GM12878 (cell line): ENCODE results near the gene TRIM7. TPM values are rescaled to one million over a fixed set of nuclear protein-coding genes. Genes with fewer than 3 reads are reported as not detected.

Source experiments
- ATAC-seq: fragments of 200-7000 bp; cut with Tn5 transposase; 3 replicates; pipeline ENCODE4 v1.9.1; 2020; ENCODE audit warnings: mild to moderate bottlenecking, moderate library complexity
- BruUV-seq: library from RNA; stranded (reverse); fragments of 400-500 nt; replicated peaks from 2 replicates; lab custom pipeline; 2021; lab: Mats Ljungman, UMichigan
- CTCF ChIA-PET: fragments of 300-600 bp; sonication (Branson Sonifier 250); formaldehyde crosslinking; extraction: SDS; loops from one replicate; lab custom pipeline; 2021; ENCODE audit warnings: inconsistent platforms; lab: Yijun Ruan, JAX
- POLR2A ChIA-PET: fragments of 350-600 bp; formaldehyde crosslinking; extraction: SDS; loops from one replicate; lab custom pipeline; 2021; ENCODE audit warnings: inconsistent platforms; lab: Charles Lee
- RAD21 ChIA-PET: fragments of 300-600 bp; sonication (Branson Sonifier 250); formaldehyde crosslinking; loops from one replicate; lab custom pipeline; 2023; ENCODE audit warnings: antibody characterized with exemption; ENCODE audit not compliant: unreplicated experiment; lab: Charles Lee
- SMC1A ChIA-PET: fragments of 300-600 bp; sonication (Branson Sonifier 250); formaldehyde crosslinking; loops from one replicate; lab custom pipeline; 2023; ENCODE audit not compliant: unreplicated experiment, uncharacterized antibody; lab: Charles Lee
- DNase-seq: peaks from one replicate; pipeline ENCODE4 v3.0.0-alpha.2; 2011; ENCODE audit warnings: low read depth, low spot score
- FAIRE-seq: peaks from 3 replicates; lab custom pipeline; 2011; peaks lifted over from hg19 to GRCh38; lab: Jason Lieb, UNC
- H2AFZ ChIP-seq: 2 replicates; pipeline ENCODE4 v1.6.0; 2011; ENCODE audit warnings: low read depth, low read length, control low read depth; ENCODE audit not compliant: control insufficient read depth
- H3K27ac ChIP-seq: 2 replicates; pipeline ENCODE4 v1.5.1; 2011; ENCODE audit warnings: control low read depth; ENCODE audit not compliant: control insufficient read depth, insufficient read depth
- H3K27me3 ChIP-seq, 2 experiments: replicated peaks in 1 of 2; 2 replicates each; pipeline versions ENCODE4 v1.6.0 to v1.6.1; 2011; ENCODE audit warnings: low read length in 1 of 2; ENCODE audit not compliant: control insufficient read depth in 2 of 2, insufficient read depth in 2 of 2
- H3K36me3 ChIP-seq, 2 experiments: 2 replicates each; pipeline ENCODE4 v1.5.1; 2011; ENCODE audit warnings: low read length in 1 of 2; ENCODE audit not compliant: control insufficient read depth in 2 of 2, insufficient read depth in 2 of 2
- H3K4me1 ChIP-seq: 2 replicates; pipeline ENCODE4 v1.6.1; 2011; ENCODE audit warnings: mild to moderate bottlenecking, low read length, moderate library complexity, mixed read lengths; ENCODE audit not compliant: control insufficient read depth, insufficient read depth
- H3K4me2 ChIP-seq: 2 replicates; pipeline ENCODE4 v1.6.0; 2011; ENCODE audit warnings: control low read depth; ENCODE audit not compliant: control insufficient read depth, insufficient read depth
- H3K4me3 ChIP-seq: fragments of 200-600 bp; sonication (generic); 2 replicates; pipeline ENCODE4 v1.5.1; 2016
- H3K79me2 ChIP-seq: 2 replicates; pipeline ENCODE4 v1.6.0; 2011; ENCODE audit warnings: low read length; ENCODE audit not compliant: control insufficient read depth, insufficient read depth
- H3K9ac ChIP-seq: 2 replicates; pipeline ENCODE4 v1.8.0; 2011; ENCODE audit warnings: low read length, control low read depth, mixed read lengths; ENCODE audit not compliant: control insufficient read depth, insufficient read depth
- H3K9me3 ChIP-seq: replicated peaks from 3 replicates; pipeline ENCODE4 v1.5.1; 2011; ENCODE audit warnings: mild to moderate bottlenecking, low read length; ENCODE audit not compliant: control insufficient read depth, insufficient read depth
- H4K20me1 ChIP-seq: 2 replicates; pipeline ENCODE4 v1.6.0; 2011; ENCODE audit not compliant: control insufficient read depth, insufficient read depth
- CBX3 ChIP-seq: fragments of 200-600 bp; sonication (generic); IDR thresholded peaks from 2 replicates; pipeline ENCODE4 v1.6.1; 2016; ENCODE audit warnings: low read depth, borderline replicate concordance
- CREB1 ChIP-seq: IDR thresholded peaks from 2 replicates; pipeline ENCODE4 v1.6.1; 2012; ENCODE audit warnings: low read depth, mild to moderate bottlenecking, inconsistent platforms
- EED ChIP-seq: sonication (generic); IDR thresholded peaks from 2 replicates; pipeline ENCODE4 v1.6.1; 2016; ENCODE audit warnings: antibody characterized with exemption, low read depth
- EP300 ChIP-seq, 2 experiments: fragments of 150-350 bp in 1 of 2; IDR thresholded peaks; 2 replicates each; pipeline ENCODE4 v1.6.1; 2011 to 2012; ENCODE audit warnings: low read depth in 2 of 2, low read length in 2 of 2, borderline replicate concordance in 1 of 2, improper control_type of control experiment in 1 of 2, inconsistent platforms in 1 of 2; ENCODE audit not compliant: control insufficient read depth in 1 of 2
- GABPA ChIP-seq: IDR thresholded peaks from 2 replicates; pipeline ENCODE4 v1.6.1; 2014; ENCODE audit warnings: antibody characterized with exemption, low read depth, mild to moderate bottlenecking, inconsistent platforms
- KLF5 ChIP-seq: fragments of 450-650 bp; IDR thresholded peaks from 2 replicates; pipeline ENCODE4 v1.6.1; 2014; ENCODE audit warnings: mild to moderate bottlenecking; ENCODE audit not compliant: partially characterized antibody
- MYC ChIP-seq: IDR thresholded peaks from 2 replicates; pipeline ENCODE4 v1.6.1; 2011; ENCODE audit warnings: mild to moderate bottlenecking, low read length, moderate library complexity, inconsistent platforms; ENCODE audit not compliant: insufficient read depth, insufficient replicate concordance, insufficient read length, severe bottlenecking
- POLR2AphosphoS5 ChIP-seq: IDR thresholded peaks from 2 replicates; pipeline ENCODE4 v1.6.1; 2011; ENCODE audit warnings: mild to moderate bottlenecking, low read length, inconsistent platforms
- RAD51 ChIP-seq: fragments of 450-650 bp; IDR thresholded peaks from 2 replicates; pipeline ENCODE4 v1.6.1; 2016; ENCODE audit warnings: moderate library complexity, mild to moderate bottlenecking, inconsistent platforms
- TAF1 ChIP-seq: IDR thresholded peaks from 2 replicates; pipeline ENCODE4 v1.6.1; 2011; ENCODE audit warnings: mild to moderate bottlenecking, low read depth, low read length, borderline replicate concordance
- YY1 ChIP-seq: IDR thresholded peaks from 2 replicates; pipeline ENCODE4 v1.6.1; 2011; ENCODE audit warnings: low read depth, mild to moderate bottlenecking, low read length
- WGBS: methylation state at CpG from one replicate; pipeline ENCODE4 v1.1.6; 2016; ENCODE audit warnings: low lambda C conversion rate; ENCODE audit not compliant: insufficient replicate concordance, insufficient coverage; ENCODE audit errors: missing lambda C conversion rate; 5-methylcytosine and 5-hydroxymethylcytosine counted together
- in situ Hi-C: fragments of 300-500 bp; cut with MboI; formaldehyde crosslinking; loops from 9 replicates; pipeline ENCODE4 v1.14.3; 2018; ENCODE audit warnings: mixed read lengths
- intact Hi-C: fragments of 100-400 bp; cut with micrococcal nuclease; formaldehyde crosslinking; loops from one replicate; pipeline ENCODE4 v1.14.2; 2022; ENCODE audit not compliant: unreplicated experiment
- polyA plus RNA-seq, 11 experiments: library from polyadenylated mRNA; depleted of rRNA in 4 of 11; unstranded in 6 of 11; stranded (reverse) in 5 of 11; fragments of >200 nt; fragmentation: Nextera tagmentation in 4 of 11; fragmentation: Illumina TruSeq in 1 of 11; extraction: Ambion mirVana in 4 of 11; extraction: Trizol in 1 of 11; gene quantifications; 1 replicate in 1 of 11; 2 replicates in 10 of 11; pipeline versions ENCODE4 v1.2.1 to v1.2.3, GENCODE V29; 2011 to 2016; ENCODE audit warnings: inconsistent platforms in 2 of 11, missing spikeins in 2 of 11, low read depth in 1 of 11
- total RNA-seq, 4 experiments: library from RNA; depleted of rRNA in 3 of 4; stranded (reverse); fragments of >200 nt in 3 of 4; fragmentation: Illumina TruSeq in 1 of 4; extraction: Trizol in 1 of 4; gene quantifications; 2 replicates each; pipeline versions ENCODE4 v1.2.1 to v1.2.3, GENCODE V29; 2013 to 2021
- TF ChIP-seq, protein P1 (sequence below): IDR thresholded peaks from 2 replicates; pipeline ENCODE4 v1.6.1; 2012; ENCODE audit warnings: mild to moderate bottlenecking, low read depth, low read length
- TF ChIP-seq, protein P2 (sequence below): fragments of 450-650 bp; IDR thresholded peaks from 2 replicates; pipeline ENCODE4 v1.6.1; 2017; ENCODE audit warnings: low read depth, mild to moderate bottlenecking, moderate library complexity
- TF ChIP-seq, protein P3 (sequence below): IDR thresholded peaks from 2 replicates; pipeline ENCODE4 v1.6.1; 2012; ENCODE audit warnings: low read depth, low read length, improper control_type of control experiment

The TRIM7 gene
- total and polyA plus RNA-seq, 10 of the 15 experiments (the other 5 are each of a cell fraction or from before 2014, with no cell fraction given) = 0.02 to 1.6 (median 0.41) TPM

DNA sequence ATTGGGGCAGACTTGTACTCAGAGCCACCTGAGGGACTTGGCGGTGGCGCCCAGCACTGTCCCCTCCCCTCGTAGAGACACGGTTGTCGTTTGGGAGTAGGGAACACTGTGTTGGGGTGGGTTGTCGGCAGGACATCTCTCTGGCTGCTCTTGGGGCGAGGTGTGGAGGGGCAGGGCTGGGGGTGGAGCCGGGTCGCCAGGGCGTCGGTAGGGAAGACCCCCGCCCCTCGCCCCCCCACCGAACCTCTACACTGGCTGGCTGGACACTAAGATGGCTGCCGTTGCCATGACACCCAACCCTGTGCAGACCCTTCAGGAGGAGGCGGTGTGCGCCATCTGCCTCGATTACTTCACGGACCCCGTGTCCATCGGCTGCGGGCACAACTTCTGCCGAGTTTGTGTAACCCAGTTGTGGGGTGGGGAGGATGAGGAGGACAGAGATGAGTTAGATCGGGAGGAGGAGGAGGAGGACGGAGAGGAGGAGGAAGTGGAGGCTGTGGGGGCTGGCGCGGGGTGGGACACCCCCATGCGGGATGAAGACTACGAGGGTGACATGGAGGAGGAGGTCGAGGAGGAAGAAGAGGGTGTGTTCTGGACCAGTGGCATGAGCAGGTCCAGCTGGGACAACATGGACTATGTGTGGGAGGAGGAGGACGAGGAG is 18.9 kb upstream of the TRIM7 start:
- Histone ChIP-seq H2AFZ (peak overlapping the region; percentile 68), H3K27me3 (no peaks in the 10 kb centered on the region), H3K9ac (peak overlapping the region; percentile 81), H3K4me3 (peak overlapping the region; percentile 98), H4K20me1 (no peaks in the 10 kb centered on the region), H3K79me2 (peaks cover 23% of the 10 kb centered on the region), H3K36me3 (no peaks in the 10 kb centered on the region), H3K27ac (peak overlapping the region; percentile 95), H3K4me2 (peak overlapping the region; percentile 79), H3K9me3 (no peaks in the 10 kb centered on the region), H3K4me1 (peaks cover 20% of the 10 kb centered on the region)
- ChIA-PET SMC1A (interaction anchor here (1.0 to 1.7 kb wide), 5 partner anchors 17 to 39 kb away, joined by 3 to 5 read pairs (median 4); partner anchors contain the start of gene RACK1), CTCF (interaction anchor here (0.6 to 2.6 kb wide), 6 partner anchors 16 to 39 kb away, joined by 3 to 12 read pairs (median 3); no protein-coding TSS in a partner anchor), RAD21 (interaction anchor here (0.6 to 2.6 kb wide), 7 partner anchors 17 to 39 kb away, joined by 3 to 25 read pairs (median 5); no protein-coding TSS in a partner anchor), POLR2A (interaction anchor here (1.1 to 5.1 kb wide), 10 partner anchors 10 to 39 kb away, joined by 4 to 36 read pairs (median 9); partner anchors contain the start of genes RACK1 and TRIM52)
- intact Hi-C loops = loop anchor here (1.0 to 2.0 kb wide), 2 partner anchors 20 to 37 kb away; partner anchors contain the start of gene TRIM52
- DNase-seq (no peak), FAIRE-seq (no peak), ATAC-seq (peak; percentile 13)
- 3% methylated on average over 23 of the region's 31 CpGs for WGBS
- BruUV-seq = TSS peak; percentile 87
- in situ Hi-C loops = no loop called here
- TF ChIP-seq TAF1 = no peak
- TF ChIP-seq GABPA = no peak
- no peak; the same call in 1 of the 2 replicates for TF ChIP-seq POLR2AphosphoS5
- TF ChIP-seq, protein P1, sequence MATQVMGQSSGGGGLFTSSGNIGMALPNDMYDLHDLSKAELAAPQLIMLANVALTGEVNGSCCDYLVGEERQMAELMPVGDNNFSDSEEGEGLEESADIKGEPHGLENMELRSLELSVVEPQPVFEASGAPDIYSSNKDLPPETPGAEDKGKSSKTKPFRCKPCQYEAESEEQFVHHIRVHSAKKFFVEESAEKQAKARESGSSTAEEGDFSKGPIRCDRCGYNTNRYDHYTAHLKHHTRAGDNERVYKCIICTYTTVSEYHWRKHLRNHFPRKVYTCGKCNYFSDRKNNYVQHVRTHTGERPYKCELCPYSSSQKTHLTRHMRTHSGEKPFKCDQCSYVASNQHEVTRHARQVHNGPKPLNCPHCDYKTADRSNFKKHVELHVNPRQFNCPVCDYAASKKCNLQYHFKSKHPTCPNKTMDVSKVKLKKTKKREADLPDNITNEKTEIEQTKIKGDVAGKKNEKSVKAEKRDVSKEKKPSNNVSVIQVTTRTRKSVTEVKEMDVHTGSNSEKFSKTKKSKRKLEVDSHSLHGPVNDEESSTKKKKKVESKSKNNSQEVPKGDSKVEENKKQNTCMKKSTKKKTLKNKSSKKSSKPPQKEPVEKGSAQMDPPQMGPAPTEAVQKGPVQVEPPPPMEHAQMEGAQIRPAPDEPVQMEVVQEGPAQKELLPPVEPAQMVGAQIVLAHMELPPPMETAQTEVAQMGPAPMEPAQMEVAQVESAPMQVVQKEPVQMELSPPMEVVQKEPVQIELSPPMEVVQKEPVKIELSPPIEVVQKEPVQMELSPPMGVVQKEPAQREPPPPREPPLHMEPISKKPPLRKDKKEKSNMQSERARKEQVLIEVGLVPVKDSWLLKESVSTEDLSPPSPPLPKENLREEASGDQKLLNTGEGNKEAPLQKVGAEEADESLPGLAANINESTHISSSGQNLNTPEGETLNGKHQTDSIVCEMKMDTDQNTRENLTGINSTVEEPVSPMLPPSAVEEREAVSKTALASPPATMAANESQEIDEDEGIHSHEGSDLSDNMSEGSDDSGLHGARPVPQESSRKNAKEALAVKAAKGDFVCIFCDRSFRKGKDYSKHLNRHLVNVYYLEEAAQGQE = no peak
- TF ChIP-seq RAD51 = no peak
- TF ChIP-seq EP300 (IDR thresholded peaks at IDR 0.05; ENCODE audit: borderline replicate concordance in 1 of 2, control insufficient read depth in 1 of 2, low read depth in 2 of 2, low read length in 2 of 2) = no peak
- TF ChIP-seq CREB1 = no peak
- TF ChIP-seq MYC = no peak
- TF ChIP-seq CBX3 = no peak
- TF ChIP-seq KLF5 = no peak
- TF ChIP-seq YY1 = peak; percentile 94
- TF ChIP-seq EED = no peak
- TF ChIP-seq, protein P2, sequence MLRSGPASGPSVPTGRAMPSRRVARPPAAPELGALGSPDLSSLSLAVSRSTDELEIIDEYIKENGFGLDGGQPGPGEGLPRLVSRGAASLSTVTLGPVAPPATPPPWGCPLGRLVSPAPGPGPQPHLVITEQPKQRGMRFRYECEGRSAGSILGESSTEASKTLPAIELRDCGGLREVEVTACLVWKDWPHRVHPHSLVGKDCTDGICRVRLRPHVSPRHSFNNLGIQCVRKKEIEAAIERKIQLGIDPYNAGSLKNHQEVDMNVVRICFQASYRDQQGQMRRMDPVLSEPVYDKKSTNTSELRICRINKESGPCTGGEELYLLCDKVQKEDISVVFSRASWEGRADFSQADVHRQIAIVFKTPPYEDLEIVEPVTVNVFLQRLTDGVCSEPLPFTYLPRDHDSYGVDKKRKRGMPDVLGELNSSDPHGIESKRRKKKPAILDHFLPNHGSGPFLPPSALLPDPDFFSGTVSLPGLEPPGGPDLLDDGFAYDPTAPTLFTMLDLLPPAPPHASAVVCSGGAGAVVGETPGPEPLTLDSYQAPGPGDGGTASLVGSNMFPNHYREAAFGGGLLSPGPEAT = no peak
- TF ChIP-seq, protein P3, sequence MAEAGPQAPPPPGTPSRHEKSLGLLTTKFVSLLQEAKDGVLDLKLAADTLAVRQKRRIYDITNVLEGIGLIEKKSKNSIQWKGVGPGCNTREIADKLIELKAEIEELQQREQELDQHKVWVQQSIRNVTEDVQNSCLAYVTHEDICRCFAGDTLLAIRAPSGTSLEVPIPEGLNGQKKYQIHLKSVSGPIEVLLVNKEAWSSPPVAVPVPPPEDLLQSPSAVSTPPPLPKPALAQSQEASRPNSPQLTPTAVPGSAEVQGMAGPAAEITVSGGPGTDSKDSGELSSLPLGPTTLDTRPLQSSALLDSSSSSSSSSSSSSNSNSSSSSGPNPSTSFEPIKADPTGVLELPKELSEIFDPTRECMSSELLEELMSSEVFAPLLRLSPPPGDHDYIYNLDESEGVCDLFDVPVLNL = no peak
